SK-N-SH (cell line): Measurements from ENCODE around the gene CASKIN2.

Experiments
- CHD2 ChIP-seq: fragments of 150-350 bp; IDR thresholded peaks from 2 replicates; pipeline ENCODE4 v1.6.1; 2018; ENCODE audit warnings: low read length; ENCODE audit not compliant: partially characterized antibody
- CTCF ChIP-seq: fragments of 200-600 bp; sonication (generic); IDR thresholded peaks from 2 replicates; pipeline ENCODE4 v1.6.1; 2017; ENCODE audit warnings: antibody characterized with exemption, mild to moderate bottlenecking, moderate library complexity
- ELF1 ChIP-seq: IDR thresholded peaks from 2 replicates; pipeline ENCODE4 v1.4.0; 2012
- EP300 ChIP-seq, 2 experiments: IDR thresholded peaks; 2 replicates each; pipeline versions ENCODE4 v1.4.0 to v1.6.1; 2012; ENCODE audit warnings: borderline replicate concordance in 1 of 2, low read depth in 1 of 2, low read length in 1 of 2
- EZH2phosphoT487 ChIP-seq: fragments of 200-600 bp; sonication (generic); IDR thresholded peaks from 2 replicates; pipeline ENCODE4 v1.6.1; 2017; ENCODE audit warnings: low read depth, mixed run types, mild to moderate bottlenecking, antibody characterized with exemption, moderate library complexity, borderline replicate concordance
- NFIC ChIP-seq: IDR thresholded peaks from 2 replicates; pipeline ENCODE4 v1.4.0; 2012; ENCODE audit warnings: borderline replicate concordance
- RCOR1 ChIP-seq: fragments of 150-350 bp; IDR thresholded peaks from 2 replicates; pipeline ENCODE4 v1.6.1; 2017; ENCODE audit warnings: antibody characterized with exemption, low read length

- no peak for TF ChIP-seq ELF1
- no peak for TF ChIP-seq CTCF
- no peak for TF ChIP-seq EZH2phosphoT487
- TF ChIP-seq EP300 (IDR thresholded peaks at IDR 0.05; ENCODE audit: borderline replicate concordance in 1 of 2, low read depth in 1 of 2, low read length in 1 of 2): no peak
- no peak for TF ChIP-seq CHD2
- TF ChIP-seq RCOR1: no peak
- no peak for TF ChIP-seq NFIC
These were observed 27.5 kb upstream of the CASKIN2 start for GRCh38 chr17:75542728-75543336.
